Osteoblast (primary cell): Measurements from ENCODE around the gene C6orf163. TPM values are rescaled to one million over a fixed set of nuclear protein-coding genes. Genes with fewer than 3 reads are reported as not detected.

Source experiments
- DNase-seq: peaks from one replicate; pipeline ENCODE4 v3.0.0; 2011; ENCODE audit warnings: low spot score, mixed read lengths; ENCODE audit not compliant: insufficient read length; ENCODE audit errors: missing footprints
- H2AFZ ChIP-seq: 2 replicates; pipeline ENCODE4 v1.6.0; 2011; ENCODE audit warnings: mild to moderate bottlenecking, low read length
- H3K27ac ChIP-seq: 2 replicates; pipeline ENCODE4 v1.5.1; 2011; ENCODE audit warnings: mild to moderate bottlenecking, low read depth, low read length, moderate library complexity
- H3K27me3 ChIP-seq: 2 replicates; pipeline ENCODE4 v1.6.0; 2012; ENCODE audit warnings: mild to moderate bottlenecking, control low read depth, inconsistent platforms, low read length, moderate library complexity; ENCODE audit not compliant: insufficient read depth
- H3K36me3 ChIP-seq: 2 replicates; pipeline ENCODE4 v1.5.1; 2011; ENCODE audit warnings: mild to moderate bottlenecking, low read length, control low read depth, moderate library complexity; ENCODE audit not compliant: insufficient read depth
- H3K4me1 ChIP-seq: 2 replicates; pipeline ENCODE4 v1.5.1; 2011; ENCODE audit warnings: mild to moderate bottlenecking, low read length, control low read depth, moderate library complexity; ENCODE audit not compliant: insufficient read depth
- H3K4me2 ChIP-seq: 2 replicates; pipeline ENCODE4 v1.6.0; 2011; ENCODE audit warnings: mild to moderate bottlenecking, low read length; ENCODE audit not compliant: insufficient read depth
- H3K4me3 ChIP-seq: fragments of 200-600 bp; sonication (generic); 3 replicates; pipeline ENCODE4 v1.5.1; 2012; ENCODE audit warnings: mild to moderate bottlenecking, low read length, inconsistent platforms; ENCODE audit not compliant: insufficient read depth
- H3K79me2 ChIP-seq: 2 replicates; pipeline ENCODE4 v1.6.0; 2012; ENCODE audit warnings: mild to moderate bottlenecking, low read length, control low read depth, inconsistent platforms; ENCODE audit not compliant: insufficient read depth
- H3K9me3 ChIP-seq: 2 replicates; pipeline ENCODE4 v1.5.1; 2011; ENCODE audit warnings: low read depth, low read length, control low read depth
- H4K20me1 ChIP-seq: 2 replicates; pipeline ENCODE4 v1.6.0; 2012; ENCODE audit warnings: mild to moderate bottlenecking, low read length, control low read depth; ENCODE audit not compliant: insufficient read depth
- CTCF ChIP-seq: IDR thresholded peaks from 2 replicates; pipeline ENCODE4 v1.5.1; 2011; ENCODE audit warnings: mild to moderate bottlenecking, low read depth, low read length, moderate library complexity; ENCODE audit errors: extremely low read depth
- total RNA-seq: library from RNA; depleted of rRNA; stranded (reverse); fragments of >200 nt; gene quantifications from 2 replicates; pipeline ENCODE4 v1.2.3, GENCODE V29; 2012

Gene C6orf163
- total RNA-seq, 1 donor = 3.3 TPM

- H4K20me1 ChIP-seq = no peaks in the 10 kb centered on the region
- no peaks in the 10 kb centered on the region for H3K79me2 ChIP-seq
- no peaks in the 10 kb centered on the region for H3K36me3 ChIP-seq
- no peak overlapping the region for H2AFZ ChIP-seq
- DNase-seq = no peak
- no peaks in the 10 kb centered on the region for H3K4me1 ChIP-seq
- H3K4me2 ChIP-seq = no peak overlapping the region
- H3K27ac ChIP-seq = no peak overlapping the region
- no peaks in the 10 kb centered on the region for H3K9me3 ChIP-seq
- no peaks in the 10 kb centered on the region for H3K27me3 ChIP-seq
- no peak overlapping the region for H3K4me3 ChIP-seq
- no peak for TF ChIP-seq CTCF
Measured at GRCh38 chr6:87366072-87366827, 21.6 kb downstream of the C6orf163 start.

DNA sequence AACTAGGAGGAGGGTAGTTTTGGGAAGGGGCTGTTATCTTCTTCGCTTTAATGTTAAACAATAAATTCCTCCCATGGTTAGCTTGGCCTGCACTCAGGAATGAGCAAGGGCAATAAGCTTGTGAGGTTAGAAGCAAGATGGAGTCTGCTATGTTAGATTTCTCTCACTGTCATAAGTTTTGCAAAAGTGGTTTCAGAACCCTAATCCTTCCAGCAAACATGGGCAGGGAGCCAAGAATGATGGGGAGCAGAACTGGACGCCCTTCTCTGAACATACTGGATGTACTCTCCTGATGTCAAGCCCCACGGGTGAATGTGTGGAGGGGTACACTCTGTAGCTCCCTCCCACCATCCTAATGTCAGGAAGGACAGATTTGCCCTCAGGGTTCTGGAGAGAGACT, 22.3 kb downstream of the C6orf163 start:
- Histone ChIP-seq H4K20me1 (no peaks in the 10 kb centered on the region), H3K9me3 (no peaks in the 10 kb centered on the region), H3K4me1 (no peaks in the 10 kb centered on the region), H3K4me3 (no peak overlapping the region), H2AFZ (no peak overlapping the region), H3K4me2 (no peak overlapping the region), H3K27me3 (no peaks in the 10 kb centered on the region), H3K27ac (no peak overlapping the region), H3K36me3 (no peaks in the 10 kb centered on the region), H3K79me2 (no peaks in the 10 kb centered on the region)
- no peak for TF ChIP-seq CTCF
- no peak for DNase-seq

DNA sequence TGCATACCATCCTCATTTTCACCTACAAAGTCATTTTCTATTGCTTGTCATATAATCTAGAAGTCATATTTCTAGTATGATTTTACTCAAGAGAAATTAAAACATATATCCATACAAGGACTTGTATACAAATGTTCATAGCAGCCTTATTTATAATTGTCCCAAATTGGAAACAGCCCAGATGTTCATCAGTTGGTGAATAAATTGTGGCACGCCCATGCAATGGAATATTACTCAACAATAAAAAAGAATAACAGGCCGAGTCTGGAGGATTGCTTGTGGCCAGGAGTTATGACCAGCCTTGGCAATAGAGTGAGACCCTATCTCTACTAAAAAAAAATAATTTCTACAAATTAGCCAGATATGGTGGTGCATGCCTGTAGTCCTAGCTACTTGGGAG, 28.8 kb downstream of the C6orf163 start:
- Histone ChIP-seq H3K4me3 (no peak overlapping the region), H3K9me3 (no peaks in the 10 kb centered on the region), H3K36me3 (no peaks in the 10 kb centered on the region), H3K4me1 (no peaks in the 10 kb centered on the region), H3K27ac (no peak overlapping the region), H2AFZ (no peak overlapping the region), H3K27me3 (no peaks in the 10 kb centered on the region), H4K20me1 (no peaks in the 10 kb centered on the region), H3K4me2 (no peak overlapping the region), H3K79me2 (no peaks in the 10 kb centered on the region)
- no peak for DNase-seq
- no peak for TF ChIP-seq CTCF

DNA sequence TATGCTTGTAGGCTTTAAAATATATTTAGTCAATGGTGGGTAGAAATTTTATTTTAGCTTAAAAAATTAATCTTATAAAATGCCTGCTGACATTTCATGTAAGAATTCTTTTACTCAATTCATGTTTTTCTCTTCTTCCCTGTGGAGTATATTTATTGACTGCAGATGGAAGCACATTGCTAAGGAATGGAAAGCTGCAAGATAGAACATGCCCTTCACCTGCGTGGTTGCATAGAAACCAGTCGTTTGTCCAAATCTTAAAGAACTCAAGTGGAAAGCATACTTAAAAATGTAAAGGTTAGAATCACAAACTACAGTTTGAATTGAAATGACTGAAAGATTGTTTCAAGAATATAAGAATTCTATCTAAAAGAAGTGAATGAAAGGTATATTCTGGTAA, 30.7 kb downstream of the C6orf163 start:
- no peak for DNase-seq
- no peak overlapping the region for H3K4me2 ChIP-seq
- H3K79me2 ChIP-seq = no peaks in the 10 kb centered on the region
- no peaks in the 10 kb centered on the region for H3K36me3 ChIP-seq
- no peak overlapping the region for H3K27ac ChIP-seq
- no peaks in the 10 kb centered on the region for H3K4me1 ChIP-seq
- no peaks in the 10 kb centered on the region for H4K20me1 ChIP-seq
- H3K4me3 ChIP-seq = no peak overlapping the region
- no peak for TF ChIP-seq CTCF
- H3K27me3 ChIP-seq = no peaks in the 10 kb centered on the region
- no peak overlapping the region for H2AFZ ChIP-seq
- no peaks in the 10 kb centered on the region for H3K9me3 ChIP-seq
